Measurements from ENCODE around the gene CCDC7.
"Not testable (repeated sequence)": the region's sequence is repeated elsewhere in the genome, so short reads cannot be mapped to it uniquely, and the experiment has no call there.

The CCDC7 gene

GRCh38 chr10:32878646-32879045 is 432.7 kb downstream of the CCDC7 start:
- no peak for DNase-seq (ENCODE audit: low read depth, low spot score)

GRCh38 chr10:32882076-32882475 is 436.1 kb downstream of the CCDC7 start:
- no peak for DNase-seq (ENCODE audit: low read depth, low spot score)

DNA sequence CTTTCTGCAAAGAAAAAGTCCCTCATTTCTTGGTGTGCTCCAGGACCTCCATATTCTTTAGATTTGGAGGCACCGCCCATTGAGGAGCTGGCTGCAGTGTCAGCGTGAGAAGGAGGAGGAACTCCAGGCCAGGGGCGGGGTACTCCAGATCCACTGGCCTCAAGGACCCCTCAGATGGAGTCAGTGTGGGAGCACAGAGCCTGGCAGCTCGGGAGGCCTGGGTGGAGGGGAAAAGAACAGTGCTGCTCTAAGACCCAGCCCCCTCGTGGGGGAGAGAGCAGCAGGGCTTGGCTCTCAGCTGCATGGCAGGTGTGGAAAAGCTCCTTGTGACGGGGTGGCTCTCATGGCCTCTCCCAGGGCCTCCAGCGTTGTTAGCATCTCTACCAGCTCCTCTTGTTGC is 441.5 kb downstream of the CCDC7 start:
- DNase-seq (ENCODE audit: low read depth, low spot score), result no peak

GRCh38 chr10:32888161-32888927 is 442.4 kb downstream of the CCDC7 start:
- DNase-seq (ENCODE audit: low read depth, low spot score), result no peak

GRCh38 chr10:32889631-32890212 is 443.8 kb downstream of the CCDC7 start:
- no peak for DNase-seq (ENCODE audit: low read depth, low spot score)

DNA sequence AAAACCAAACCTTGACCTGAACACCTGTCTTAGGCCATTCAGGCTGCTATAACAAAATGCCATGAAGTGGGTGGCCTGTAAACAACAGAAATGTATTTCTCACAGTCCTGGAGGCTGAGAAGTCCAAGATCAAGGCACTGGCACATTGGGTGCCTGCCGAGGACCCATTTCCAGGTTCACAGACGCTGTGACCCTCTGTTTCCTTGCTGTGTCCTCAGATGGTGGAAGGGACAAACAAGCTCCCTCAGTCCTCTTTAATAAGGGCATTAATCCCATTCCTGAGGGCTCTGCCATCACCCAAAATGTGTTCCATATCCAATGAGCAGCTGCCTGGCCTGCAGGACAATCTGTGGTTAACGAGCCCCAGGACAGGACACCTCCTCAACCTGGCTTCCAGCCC is 444.5 kb downstream of the CCDC7 start:
- no peak for DNase-seq (ENCODE audit: low read depth, low spot score)

DNA sequence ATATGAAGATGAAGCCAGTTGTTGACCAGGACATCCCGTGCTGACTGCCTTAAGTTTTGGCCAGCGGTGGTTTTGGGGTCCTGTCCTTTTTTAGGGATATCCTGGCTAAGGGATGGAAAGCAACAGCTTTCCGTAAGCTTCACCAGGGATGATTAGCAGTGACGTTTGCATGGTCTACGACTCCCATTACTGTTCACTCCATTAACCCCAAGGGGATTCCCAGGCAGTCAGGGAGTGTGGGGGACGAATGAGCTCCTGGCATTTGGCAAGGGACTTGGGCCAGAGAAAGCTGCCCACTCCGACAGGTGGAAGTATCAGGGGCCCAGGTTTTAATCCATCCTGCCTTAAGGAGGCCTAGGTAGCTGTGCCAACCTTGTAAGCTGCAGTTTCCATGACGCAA is 445.3 kb downstream of the CCDC7 start:
- DNase-seq (ENCODE audit: low read depth, low spot score), result no peak

- peak; percentile 62 for DNase-seq (ENCODE audit: low read depth, low spot score)
These were observed 447.5 kb downstream of the CCDC7 start for GRCh38 chr10:32893434-32893833.

DNA sequence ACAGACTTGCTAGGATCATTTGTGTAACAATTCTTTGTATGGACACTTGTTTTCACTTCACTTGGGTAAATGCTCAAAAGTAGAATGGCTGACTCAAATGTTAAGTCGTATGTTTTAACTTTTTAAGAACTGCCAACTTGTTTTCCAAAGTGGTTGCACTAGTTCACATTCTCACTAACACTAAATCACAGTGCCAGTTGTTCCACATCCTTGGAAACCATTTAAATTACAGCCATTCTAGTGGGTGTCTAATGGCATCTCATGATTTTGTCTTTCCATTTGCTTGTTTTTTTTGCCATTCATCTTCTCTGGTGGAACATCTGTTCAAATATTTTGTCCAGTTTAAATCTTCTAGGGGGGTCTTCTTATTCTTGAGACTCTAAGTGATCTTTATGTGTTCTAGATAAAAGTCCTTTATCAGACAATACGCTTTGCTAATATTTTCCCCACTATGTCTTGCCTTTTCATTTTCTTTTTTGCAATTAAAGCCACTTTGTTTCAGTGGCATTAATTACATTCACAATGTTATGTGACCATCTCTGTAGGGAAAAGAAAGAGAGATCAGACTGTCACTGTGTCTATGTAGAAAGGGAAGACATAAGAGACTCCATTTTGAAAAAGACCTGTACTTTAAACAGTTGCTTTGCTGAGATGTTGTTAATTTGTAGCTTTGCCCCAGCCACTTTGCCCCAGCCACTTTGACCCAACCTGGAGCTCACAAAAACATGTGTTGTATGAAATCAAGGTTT is 448.1 kb downstream of the CCDC7 start:
- DNase-seq (ENCODE audit: low read depth, low spot score), result no peak

GRCh38 chr10:32895200-32895968 is 449.4 kb downstream of the CCDC7 start:
- DNase-seq (ENCODE audit: low read depth, low spot score), result not testable (repeated sequence)

DNA sequence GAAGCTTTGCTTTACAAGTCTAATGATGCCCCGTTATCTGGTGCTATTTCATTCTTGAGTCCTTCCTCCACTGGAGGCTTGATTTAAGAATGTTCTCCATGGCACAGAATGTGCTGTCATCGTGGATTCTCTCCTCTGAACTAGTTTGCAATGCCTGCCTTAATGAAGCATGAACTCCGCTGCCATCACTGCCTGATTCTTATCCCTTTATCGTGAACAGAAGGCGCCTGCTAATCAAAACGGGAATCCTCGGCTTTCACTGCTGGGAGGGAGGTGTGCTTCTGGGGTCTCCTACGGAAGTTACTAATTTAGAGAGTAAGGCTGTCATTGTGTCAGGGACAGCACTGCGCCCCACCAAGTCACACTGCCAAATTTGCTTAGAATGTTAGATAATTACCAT is 455.9 kb downstream of the CCDC7 start:
- no peak for DNase-seq (ENCODE audit: low read depth, low spot score)

GRCh38 chr10:32905466-32905865 is 459.5 kb downstream of the CCDC7 start:
- no peak for DNase-seq (ENCODE audit: low read depth, low spot score)

GRCh38 chr10:32906595-32906994 is 460.7 kb downstream of the CCDC7 start:
- no peak for DNase-seq (ENCODE audit: low read depth, low spot score)

DNA sequence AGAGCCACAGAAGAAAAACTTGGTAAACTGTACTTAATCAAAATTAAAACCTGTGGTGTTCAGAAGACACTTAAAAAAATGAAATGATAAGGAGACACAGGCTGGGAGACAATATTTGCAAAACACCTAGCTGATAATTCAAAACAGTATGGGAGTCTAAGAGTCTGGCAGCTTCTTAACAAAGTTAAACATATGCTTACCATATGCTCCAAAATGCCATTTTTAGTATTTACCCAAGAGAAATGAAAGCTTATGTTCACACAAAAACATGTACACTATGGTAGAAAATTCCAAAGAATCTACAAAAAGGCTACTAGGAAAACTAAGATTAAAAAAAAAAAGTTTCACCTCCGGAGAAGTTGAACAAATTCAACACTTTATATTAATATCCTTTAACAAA is 463.5 kb downstream of the CCDC7 start:
- no peak for DNase-seq (ENCODE audit: low read depth, low spot score)

- not testable (repeated sequence) for DNase-seq (ENCODE audit: low read depth, low spot score)
These were observed 464.0 kb downstream of the CCDC7 start for GRCh38 chr10:32909970-32910369.

DNA sequence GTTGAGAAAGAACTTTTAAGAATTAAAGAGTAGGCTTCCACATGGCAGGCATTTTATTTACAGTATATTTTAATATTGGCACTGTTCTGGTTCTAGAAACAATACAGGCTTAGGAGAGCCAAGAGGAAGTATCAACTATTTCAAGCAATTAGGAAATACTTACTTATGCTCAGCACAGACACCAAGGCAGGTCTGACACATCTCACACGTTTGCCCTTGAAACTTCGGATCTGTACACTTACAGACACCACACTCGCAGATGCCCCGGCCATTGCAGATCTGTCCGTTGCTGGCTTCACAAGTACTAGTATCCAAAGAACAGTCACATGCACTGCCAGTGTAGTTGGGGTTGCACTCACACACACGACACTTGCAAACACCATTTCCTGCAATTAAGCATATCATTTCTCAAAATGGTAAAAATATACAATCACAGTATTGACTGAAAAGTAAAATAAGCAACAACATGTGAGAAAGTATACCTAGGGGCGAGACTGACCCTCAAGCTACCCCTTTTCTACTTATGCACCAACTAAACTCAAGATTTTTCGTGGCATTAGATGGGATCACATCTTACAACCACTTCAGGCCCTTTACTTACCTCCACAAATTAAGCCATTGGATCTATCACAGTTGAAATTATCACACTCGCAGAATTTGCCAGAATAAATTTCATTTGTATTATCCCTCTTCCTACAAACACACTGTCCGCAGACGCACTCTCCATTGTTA is 465.5 kb downstream of the CCDC7 start:
- DNase-seq (ENCODE audit: low read depth, low spot score), result no peak

DNA sequence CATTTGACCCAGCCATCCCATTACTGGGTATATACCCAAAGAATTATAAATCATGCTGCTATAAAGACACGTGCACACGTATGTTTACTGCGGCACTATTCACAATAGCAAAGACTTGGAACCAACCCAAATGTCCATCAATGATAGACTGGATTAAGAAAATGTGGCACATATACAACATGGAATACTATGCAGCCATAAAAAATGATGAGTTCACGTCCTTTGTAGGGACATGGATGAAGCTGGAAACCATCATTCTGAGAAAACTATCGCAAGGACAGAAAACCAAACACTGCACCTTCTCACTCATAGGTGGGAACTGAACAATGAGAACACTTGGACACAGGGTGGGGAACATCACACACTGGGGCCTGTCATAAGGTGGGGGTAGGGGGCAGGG is 471.9 kb downstream of the CCDC7 start:
- DNase-seq (ENCODE audit: low read depth, low spot score), result not testable (repeated sequence)

DNA sequence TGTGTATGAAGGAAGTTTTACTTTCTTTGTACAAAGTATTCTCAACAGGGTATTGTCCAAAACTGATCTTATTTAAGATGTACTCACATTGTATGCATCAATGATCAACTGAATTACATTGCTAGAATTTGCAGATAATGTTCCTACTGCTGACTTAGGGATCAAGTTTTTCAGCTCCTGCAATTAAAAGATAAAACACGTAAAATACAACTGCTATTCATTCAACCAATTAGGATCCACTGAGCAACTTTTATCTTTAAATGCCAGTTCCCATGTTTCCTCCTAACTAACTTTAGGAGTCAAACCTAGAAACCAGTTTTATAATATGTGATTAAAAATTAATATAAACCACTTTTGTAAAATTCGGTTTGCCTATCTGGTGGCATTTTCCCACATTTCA is 476.2 kb downstream of the CCDC7 start:
- no peak for DNase-seq (ENCODE audit: low read depth, low spot score)

DNA sequence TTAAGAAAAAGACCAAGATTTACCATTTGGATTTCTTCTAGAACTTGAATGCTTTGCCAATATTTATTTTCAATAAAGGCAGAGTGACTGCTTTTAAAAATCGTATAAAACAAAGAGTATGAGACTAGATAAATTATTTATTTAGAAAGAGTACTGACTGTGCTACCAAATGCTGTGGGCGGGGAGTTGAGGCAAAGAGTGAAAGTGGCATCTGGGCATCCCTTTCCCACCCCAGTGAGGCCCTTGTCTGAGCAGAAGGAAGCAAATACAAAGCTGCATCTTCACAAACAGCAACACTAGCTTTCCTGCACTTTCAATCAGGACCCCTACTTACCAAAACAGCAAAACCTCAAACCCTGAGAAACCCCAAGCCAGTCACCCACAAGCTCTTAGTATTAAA is 477.2 kb downstream of the CCDC7 start:
- no peak for DNase-seq (ENCODE audit: low read depth, low spot score)

DNA sequence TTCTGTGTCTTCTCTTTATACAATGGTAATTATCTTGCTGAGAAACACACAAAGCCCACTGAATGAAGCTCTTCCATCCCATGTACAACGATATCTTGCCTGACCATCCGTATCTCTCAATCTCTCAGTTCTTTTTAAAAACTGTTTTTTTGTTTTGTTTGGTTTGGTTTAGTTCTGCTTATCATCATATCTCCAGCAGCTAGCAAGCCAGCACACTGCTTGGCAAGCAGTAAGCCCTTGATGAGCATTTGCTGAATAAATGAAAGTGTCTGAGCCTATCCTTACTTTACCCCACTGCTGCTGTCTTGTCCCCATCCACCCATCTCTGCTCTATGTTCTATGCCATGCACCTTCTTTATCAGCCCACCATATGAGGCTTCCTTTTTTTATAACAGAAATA is 477.9 kb downstream of the CCDC7 start:
- no peak for DNase-seq (ENCODE audit: low read depth, low spot score)

Measured in ELF-1 (cell line).